GM12878 (cell line): ENCODE results near the gene TESK2. TPM values are rescaled to one million over a fixed set of nuclear protein-coding genes. Genes with fewer than 3 reads are reported as not detected.
A peak's percentile ranks its signal among the peaks of the same experiment; 100 is the strongest.
"Not testable (repeated sequence)": the region's sequence is repeated elsewhere in the genome, so short reads cannot be mapped to it uniquely, and the experiment has no call there.

Experiments used
- ATAC-seq: fragments of 200-7000 bp; cut with Tn5 transposase; 3 replicates; pipeline ENCODE4 v1.9.1; 2020; ENCODE audit warnings: mild to moderate bottlenecking, moderate library complexity
- BruUV-seq: library from RNA; stranded (reverse); fragments of 400-500 nt; replicated peaks from 2 replicates; lab custom pipeline; 2021; lab: Mats Ljungman, UMichigan
- CTCF ChIA-PET: fragments of 300-600 bp; sonication (Branson Sonifier 250); formaldehyde crosslinking; extraction: SDS; loops from one replicate; lab custom pipeline; 2021; ENCODE audit warnings: inconsistent platforms; lab: Yijun Ruan, JAX
- POLR2A ChIA-PET: fragments of 350-600 bp; formaldehyde crosslinking; extraction: SDS; loops from one replicate; lab custom pipeline; 2021; ENCODE audit warnings: inconsistent platforms; lab: Charles Lee
- RAD21 ChIA-PET: fragments of 300-600 bp; sonication (Branson Sonifier 250); formaldehyde crosslinking; loops from one replicate; lab custom pipeline; 2023; ENCODE audit warnings: antibody characterized with exemption; ENCODE audit not compliant: unreplicated experiment; lab: Charles Lee
- SMC1A ChIA-PET: fragments of 300-600 bp; sonication (Branson Sonifier 250); formaldehyde crosslinking; loops from one replicate; lab custom pipeline; 2023; ENCODE audit not compliant: unreplicated experiment, uncharacterized antibody; lab: Charles Lee
- DNase-seq: peaks from one replicate; pipeline ENCODE4 v3.0.0-alpha.2; 2011; ENCODE audit warnings: low read depth, low spot score
- FAIRE-seq: peaks from 3 replicates; lab custom pipeline; 2011; peaks lifted over from hg19 to GRCh38; lab: Jason Lieb, UNC
- H2AFZ ChIP-seq: 2 replicates; pipeline ENCODE4 v1.6.0; 2011; ENCODE audit warnings: low read depth, low read length, control low read depth; ENCODE audit not compliant: control insufficient read depth
- H3K27ac ChIP-seq: 2 replicates; pipeline ENCODE4 v1.5.1; 2011; ENCODE audit warnings: control low read depth; ENCODE audit not compliant: control insufficient read depth, insufficient read depth
- H3K27me3 ChIP-seq, 2 experiments: replicated peaks in 1 of 2; 2 replicates each; pipeline versions ENCODE4 v1.6.0 to v1.6.1; 2011; ENCODE audit warnings: low read length in 1 of 2; ENCODE audit not compliant: control insufficient read depth in 2 of 2, insufficient read depth in 2 of 2
- H3K36me3 ChIP-seq, 2 experiments: 2 replicates each; pipeline ENCODE4 v1.5.1; 2011; ENCODE audit warnings: low read length in 1 of 2; ENCODE audit not compliant: control insufficient read depth in 2 of 2, insufficient read depth in 2 of 2
- H3K4me1 ChIP-seq: 2 replicates; pipeline ENCODE4 v1.6.1; 2011; ENCODE audit warnings: mild to moderate bottlenecking, low read length, moderate library complexity, mixed read lengths; ENCODE audit not compliant: control insufficient read depth, insufficient read depth
- H3K4me2 ChIP-seq: 2 replicates; pipeline ENCODE4 v1.6.0; 2011; ENCODE audit warnings: control low read depth; ENCODE audit not compliant: control insufficient read depth, insufficient read depth
- H3K4me3 ChIP-seq: fragments of 200-600 bp; sonication (generic); 2 replicates; pipeline ENCODE4 v1.5.1; 2016
- H3K79me2 ChIP-seq: 2 replicates; pipeline ENCODE4 v1.6.0; 2011; ENCODE audit warnings: low read length; ENCODE audit not compliant: control insufficient read depth, insufficient read depth
- H3K9ac ChIP-seq: 2 replicates; pipeline ENCODE4 v1.8.0; 2011; ENCODE audit warnings: low read length, control low read depth, mixed read lengths; ENCODE audit not compliant: control insufficient read depth, insufficient read depth
- H3K9me3 ChIP-seq: replicated peaks from 3 replicates; pipeline ENCODE4 v1.5.1; 2011; ENCODE audit warnings: mild to moderate bottlenecking, low read length; ENCODE audit not compliant: control insufficient read depth, insufficient read depth
- H4K20me1 ChIP-seq: 2 replicates; pipeline ENCODE4 v1.6.0; 2011; ENCODE audit not compliant: control insufficient read depth, insufficient read depth
- ASH2L ChIP-seq: fragments of 300-600, 200-600 bp; sonication (generic); IDR thresholded peaks from 2 replicates; pipeline ENCODE4 v1.6.1; 2017; ENCODE audit warnings: low read depth, mild to moderate bottlenecking, borderline replicate concordance
- BMI1 ChIP-seq: fragments of 450-650 bp; IDR thresholded peaks from 2 replicates; pipeline ENCODE4 v1.6.1; 2016; ENCODE audit warnings: mild to moderate bottlenecking, moderate library complexity, borderline replicate concordance
- CHD2 ChIP-seq: IDR thresholded peaks from 2 replicates; pipeline ENCODE4 v1.6.1; 2011; ENCODE audit warnings: low read depth, low read length, improper control_type of control experiment, borderline replicate concordance
- FOXM1 ChIP-seq: IDR thresholded peaks from 2 replicates; pipeline ENCODE4 v1.6.1; 2012; ENCODE audit warnings: low read depth, mild to moderate bottlenecking, inconsistent platforms, low read length, moderate library complexity
- HDAC2 ChIP-seq: fragments of 200-600 bp; sonication (generic); IDR thresholded peaks from 2 replicates; pipeline ENCODE4 v1.6.1; 2017
- NFYB ChIP-seq: IDR thresholded peaks from 2 replicates; pipeline ENCODE4 v1.6.1; 2011; ENCODE audit warnings: low read depth, mild to moderate bottlenecking, low read length, improper control_type of control experiment, moderate library complexity; ENCODE audit not compliant: insufficient read depth
- SMAD1 ChIP-seq: fragments of 450-650 bp; IDR thresholded peaks from 2 replicates; pipeline ENCODE4 v1.6.1; 2018; ENCODE audit warnings: mild to moderate bottlenecking, low read depth; ENCODE audit not compliant: partially characterized antibody
- ZZZ3 ChIP-seq: IDR thresholded peaks from 2 replicates; pipeline ENCODE4 v1.6.1; 2011; ENCODE audit warnings: low read depth; ENCODE audit not compliant: control insufficient read depth, insufficient read length
- WGBS: methylation state at CpG from one replicate; pipeline ENCODE4 v1.1.6; 2016; ENCODE audit warnings: low lambda C conversion rate; ENCODE audit not compliant: insufficient replicate concordance, insufficient coverage; ENCODE audit errors: missing lambda C conversion rate; 5-methylcytosine and 5-hydroxymethylcytosine counted together
- in situ Hi-C: fragments of 300-500 bp; cut with MboI; formaldehyde crosslinking; loops from 9 replicates; pipeline ENCODE4 v1.14.3; 2018; ENCODE audit warnings: mixed read lengths
- intact Hi-C: fragments of 100-400 bp; cut with micrococcal nuclease; formaldehyde crosslinking; loops from one replicate; pipeline ENCODE4 v1.14.2; 2022; ENCODE audit not compliant: unreplicated experiment
- polyA plus RNA-seq, 11 experiments: library from polyadenylated mRNA; depleted of rRNA in 4 of 11; unstranded in 6 of 11; stranded (reverse) in 5 of 11; fragments of >200 nt; fragmentation: Nextera tagmentation in 4 of 11; fragmentation: Illumina TruSeq in 1 of 11; extraction: Ambion mirVana in 4 of 11; extraction: Trizol in 1 of 11; gene quantifications; 1 replicate in 1 of 11; 2 replicates in 10 of 11; pipeline versions ENCODE4 v1.2.1 to v1.2.3, GENCODE V29; 2011 to 2016; ENCODE audit warnings: inconsistent platforms in 2 of 11, missing spikeins in 2 of 11, low read depth in 1 of 11
- total RNA-seq, 4 experiments: library from RNA; depleted of rRNA in 3 of 4; stranded (reverse); fragments of >200 nt in 3 of 4; fragmentation: Illumina TruSeq in 1 of 4; extraction: Trizol in 1 of 4; gene quantifications; 2 replicates each; pipeline versions ENCODE4 v1.2.1 to v1.2.3, GENCODE V29; 2013 to 2021
- TF ChIP-seq, protein P1 (sequence below): IDR thresholded peaks from 2 replicates; pipeline ENCODE4 v1.6.1; 2011; ENCODE audit warnings: borderline replicate concordance, low read depth, mild to moderate bottlenecking, moderate library complexity, mixed read lengths, low read length; ENCODE audit not compliant: insufficient read depth; ENCODE audit errors: extremely low read length
- TF ChIP-seq, protein P2 (sequence below): fragments of 450-650 bp; IDR thresholded peaks from 2 replicates; pipeline ENCODE4 v1.6.1; 2017; ENCODE audit warnings: mild to moderate bottlenecking, low read depth, inconsistent platforms; ENCODE audit not compliant: poor library complexity, severe bottlenecking

TESK2 gene
- total and polyA plus RNA-seq, 10 of the 15 experiments (the other 5 are each of a cell fraction or from before 2014, with no cell fraction given): 2.2 to 10.0 (median 5.7) TPM

DNA sequence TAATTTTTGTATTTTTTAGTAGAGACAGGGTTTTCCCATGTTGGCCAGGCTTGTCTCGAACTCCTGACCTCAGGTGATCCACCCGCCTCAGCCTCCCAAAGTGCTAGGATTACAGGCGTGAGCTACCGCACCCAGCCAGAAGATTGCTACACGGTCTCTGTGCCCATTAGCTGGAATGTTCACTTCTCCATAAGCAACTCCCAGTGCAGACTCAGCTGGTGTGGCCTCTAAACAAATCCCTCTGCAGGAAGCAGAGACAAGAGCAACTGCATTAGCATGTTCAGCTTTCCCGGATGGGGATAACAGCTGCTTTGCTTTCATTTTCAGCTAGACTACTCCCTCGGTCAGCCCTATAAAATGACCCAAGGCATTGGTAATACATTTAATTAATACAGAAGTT, 130.0 kb downstream of the TESK2 start:
- POLR2A ChIA-PET: interaction anchor here (0.6 to 4.8 kb wide), 2 partner anchors 14 to 131 kb away, joined by 4 to 31 read pairs; partner anchors contain the start of gene TESK2
- not testable (repeated sequence) for BruUV-seq, ATAC-seq, H3K79me2 ChIP-seq, H2AFZ ChIP-seq, H3K27me3 ChIP-seq, H3K4me3 ChIP-seq, H3K4me2 ChIP-seq, FAIRE-seq, H3K9ac ChIP-seq, H3K9me3 ChIP-seq, H3K36me3 ChIP-seq, H3K27ac ChIP-seq, DNase-seq, H4K20me1 ChIP-seq
- CTCF ChIA-PET: interaction anchor here (0.9 to 11.7 kb wide), 16 partner anchors 8 to 343 kb away, joined by 3 to 508 read pairs (median 6); partner anchors contain the start of genes CCDC163, MMACHC, MUTYH and TESK2
- in situ Hi-C loops (loop anchor here (5.0 kb wide), 1 partner anchor 131 kb away; the partner anchor contains the start of gene TESK2), intact Hi-C loops (loop anchor here (1.0 to 5.0 kb wide), 2 partner anchors 132 to 211 kb away; no protein-coding TSS in a partner anchor)
- 88% methylated on average over 7 of the region's 7 CpGs for WGBS
- RAD21 ChIA-PET: interaction anchor here (0.9 to 13.5 kb wide), 12 partner anchors 14 to 347 kb away, joined by 3 to 319 read pairs (median 4); partner anchors contain the start of genes CCDC163, MMACHC, MUTYH and TESK2
- SMC1A ChIA-PET: interaction anchor here (0.7 to 11.6 kb wide), 12 partner anchors 12 to 209 kb away, joined by 3 to 369 read pairs (median 6); partner anchors contain the start of genes CCDC163, MMACHC, MUTYH and TESK2
- peaks cover 10% of the 10 kb centered on the region for H3K4me1 ChIP-seq

DNA sequence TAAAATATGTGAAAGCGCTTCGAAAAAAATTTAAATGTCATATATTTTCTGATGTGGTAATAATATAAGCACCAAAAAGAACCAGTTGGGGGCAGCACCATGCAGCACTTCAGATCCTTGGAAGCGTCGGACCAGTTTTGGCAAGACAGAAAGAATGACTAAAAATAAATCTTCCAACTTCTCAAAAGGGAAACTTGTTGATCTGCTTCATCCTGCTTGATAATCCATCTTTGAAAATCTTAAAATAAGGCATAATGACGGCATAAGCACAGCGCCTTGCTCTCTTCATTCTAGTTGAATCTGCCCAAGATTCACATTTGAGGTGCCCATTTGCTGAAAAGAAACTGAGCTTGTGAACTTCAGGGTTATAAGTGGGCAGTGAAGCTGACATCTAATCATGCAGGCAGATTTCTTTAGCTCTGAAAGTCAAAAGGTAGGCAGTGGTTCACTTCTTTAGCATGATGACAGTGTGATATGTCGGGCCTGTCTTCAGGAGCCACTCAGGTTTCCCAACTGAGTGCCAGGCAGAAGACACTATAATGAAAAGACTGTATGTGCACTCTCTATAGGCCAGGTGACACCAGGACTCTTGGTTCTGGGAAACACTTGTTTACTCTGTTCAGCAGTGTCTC, 131.0 kb downstream of the TESK2 start:
- no peak overlapping the region for H3K9ac ChIP-seq
- TF ChIP-seq SMAD1: no peak
- no peak for TF ChIP-seq NFYB
- TF ChIP-seq, protein P1, sequence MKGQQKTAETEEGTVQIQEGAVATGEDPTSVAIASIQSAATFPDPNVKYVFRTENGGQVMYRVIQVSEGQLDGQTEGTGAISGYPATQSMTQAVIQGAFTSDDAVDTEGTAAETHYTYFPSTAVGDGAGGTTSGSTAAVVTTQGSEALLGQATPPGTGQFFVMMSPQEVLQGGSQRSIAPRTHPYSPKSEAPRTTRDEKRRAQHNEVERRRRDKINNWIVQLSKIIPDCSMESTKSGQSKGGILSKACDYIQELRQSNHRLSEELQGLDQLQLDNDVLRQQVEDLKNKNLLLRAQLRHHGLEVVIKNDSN: no peak
- no peak for TF ChIP-seq ASH2L
- TF ChIP-seq HDAC2: no peak
- no peak for TF ChIP-seq FOXM1
- TF ChIP-seq ZZZ3: no peak
- TF ChIP-seq, protein P2, sequence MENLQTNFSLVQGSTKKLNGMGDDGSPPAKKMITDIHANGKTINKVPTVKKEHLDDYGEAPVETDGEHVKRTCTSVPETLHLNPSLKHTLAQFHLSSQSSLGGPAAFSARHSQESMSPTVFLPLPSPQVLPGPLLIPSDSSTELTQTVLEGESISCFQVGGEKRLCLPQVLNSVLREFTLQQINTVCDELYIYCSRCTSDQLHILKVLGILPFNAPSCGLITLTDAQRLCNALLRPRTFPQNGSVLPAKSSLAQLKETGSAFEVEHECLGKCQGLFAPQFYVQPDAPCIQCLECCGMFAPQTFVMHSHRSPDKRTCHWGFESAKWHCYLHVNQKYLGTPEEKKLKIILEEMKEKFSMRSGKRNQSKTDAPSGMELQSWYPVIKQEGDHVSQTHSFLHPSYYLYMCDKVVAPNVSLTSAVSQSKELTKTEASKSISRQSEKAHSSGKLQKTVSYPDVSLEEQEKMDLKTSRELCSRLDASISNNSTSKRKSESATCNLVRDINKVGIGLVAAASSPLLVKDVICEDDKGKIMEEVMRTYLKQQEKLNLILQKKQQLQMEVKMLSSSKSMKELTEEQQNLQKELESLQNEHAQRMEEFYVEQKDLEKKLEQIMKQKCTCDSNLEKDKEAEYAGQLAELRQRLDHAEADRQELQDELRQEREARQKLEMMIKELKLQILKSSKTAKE: peak; percentile 50
- no peak for TF ChIP-seq CHD2
- no peak for TF ChIP-seq BMI1

More for the DNA sequence above, 131.0 kb downstream of the TESK2 start:
- H2AFZ ChIP-seq: peak overlapping the region; percentile 54; the same call in 1 of the 2 replicates
- no TSS peak for BruUV-seq
- no peaks in the 10 kb centered on the region for H3K9me3 ChIP-seq
- RAD21 ChIA-PET: interaction anchor here (0.6 to 13.5 kb wide), 16 partner anchors 14 to 349 kb away, joined by 3 to 319 read pairs (median 4); partner anchors contain the start of genes CCDC163, HECTD3, MMACHC and MUTYH
- H3K27ac ChIP-seq: no peak overlapping the region
- in situ Hi-C loops (loop anchor here (5.0 to 10.0 kb wide), 2 partner anchors 132 to 205 kb away; partner anchors contain the start of gene TESK2), intact Hi-C loops (loop anchor here (1.0 to 5.0 kb wide), 2 partner anchors 133 to 212 kb away; no protein-coding TSS in a partner anchor)
- POLR2A ChIA-PET: interaction anchor here (0.6 to 4.8 kb wide), 3 partner anchors 34 to 132 kb away, joined by 3 to 31 read pairs (median 7); partner anchors contain the start of gene TESK2
- peaks cover 0 to 3% of the 10 kb centered on the region in 2 experiments; a peak in 1 of 4 replicates for H3K36me3 ChIP-seq
- H4K20me1 ChIP-seq: no peaks in the 10 kb centered on the region
- no peaks in the 10 kb centered on the region for H3K27me3 ChIP-seq
- CTCF ChIA-PET: interaction anchor here (0.6 to 11.7 kb wide), 31 partner anchors 9 to 346 kb away, joined by 3 to 508 read pairs (median 4); partner anchors contain the start of genes AKR1A1, CCDC163, MMACHC and MUTYH
- no peaks in the 10 kb centered on the region for H3K79me2 ChIP-seq
- DNase-seq (no peak), ATAC-seq (peak; percentile 81), FAIRE-seq (no peak)
- SMC1A ChIA-PET: interaction anchor here (0.9 to 11.6 kb wide), 19 partner anchors 11 to 446 kb away, joined by 3 to 369 read pairs (median 6); partner anchors contain the start of genes CCDC163, MMACHC, MUTYH and TESK2
- WGBS: 23% methylated on average over 7 of the region's 7 CpGs
- H3K4me1 ChIP-seq: peaks cover 9% of the 10 kb centered on the region
- H3K4me2 ChIP-seq: 0 out of 2 replicates have a peak overlapping the region, but pooled peaks have one; percentile 3
- no peak overlapping the region for H3K4me3 ChIP-seq
